Fibroblast of lung (primary cell): ENCODE results near the gene MAP7D2.

ENCODE experiments used
- CTCF ChIP-seq, 2 donors: IDR thresholded peaks in 1 of 2; conservative IDR thresholded peaks in 1 of 2; 1 replicate in 1 of 2; 2 replicates in 1 of 2; pipeline ENCODE4 v1.5.1; 2011 to 2012; ENCODE audit warnings: low read length in 2 of 2, control low read depth in 1 of 2, inconsistent platforms in 1 of 2, low read depth in 1 of 2, mild to moderate bottlenecking in 1 of 2
- EZH2 ChIP-seq: IDR thresholded peaks from 2 replicates; pipeline ENCODE4 v1.5.1; 2012; ENCODE audit warnings: low read length, control low read depth, mild to moderate bottlenecking; ENCODE audit errors: missing control alignments

GRCh38 chrX:19981947-19982346, 134.8 kb downstream of the MAP7D2 start:
- TF ChIP-seq CTCF (conservative IDR thresholded peaks at IDR 0.05 in 1 of 2, IDR thresholded peaks at IDR 0.05 in 1 of 2; ENCODE audit: low read depth in 1 of 2, low read length in 2 of 2) (no peak), EZH2 (no peak)
